HG02763 (cell line): ENCODE data around the gene ERMN.

ENCODE experiments used
- ATAC-seq: cut with Tn5 transposase; IDR thresholded peaks from one replicate; pipeline ENCODE4 v1.9.1; 2021; ENCODE audit warnings: mild to moderate bottlenecking, moderate library complexity; ENCODE audit not compliant: unreplicated experiment

The ERMN gene

DNA sequence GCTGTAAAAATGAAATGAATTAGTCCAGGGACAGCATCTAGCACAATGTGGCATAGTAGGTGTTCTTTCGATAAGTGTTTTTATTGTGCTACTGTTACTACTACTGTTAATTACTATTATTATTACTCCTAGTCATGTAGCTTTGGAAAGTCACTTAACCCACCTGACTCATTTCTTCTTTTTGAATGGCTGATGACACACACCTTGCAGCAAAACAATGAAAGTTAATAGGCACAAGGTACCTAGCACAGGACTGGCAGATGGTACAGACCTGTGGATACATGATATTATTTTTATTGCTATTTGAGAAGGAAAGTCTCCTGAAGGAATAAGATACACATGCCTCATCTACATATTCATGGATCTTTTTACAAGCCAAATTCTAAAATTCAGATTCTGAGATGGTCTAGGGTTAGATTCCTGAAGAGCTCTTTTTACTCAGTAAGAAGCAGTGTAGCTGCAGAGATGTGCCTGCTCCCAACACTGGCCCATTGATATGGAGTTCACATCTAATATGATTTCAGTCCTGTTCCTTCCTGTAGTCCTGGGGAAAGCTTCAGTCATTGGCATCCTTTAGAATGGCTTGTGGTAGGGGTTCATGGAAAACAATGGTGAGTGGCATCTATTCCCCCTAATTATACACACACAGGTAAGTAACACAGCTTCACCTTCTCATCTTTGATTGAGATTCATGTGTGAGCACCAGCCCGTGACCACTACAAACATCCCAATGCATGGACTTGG is 7.9 kb upstream of the ERMN start:
- ATAC-seq, result no peak

GRCh38 chr2:157329524-157329923 is 3.9 kb upstream of the ERMN start:
- no peak for ATAC-seq

- peak; percentile 97 for ATAC-seq
These were observed 2.2 kb upstream of the ERMN start for GRCh38 chr2:157327621-157328500.

- ATAC-seq, result peak; percentile 27
These were observed 1.6 kb upstream of the ERMN start for GRCh38 chr2:157327200-157327599.

- ATAC-seq, result no peak
These were observed 1.1 kb upstream of the ERMN start for GRCh38 chr2:157326698-157327097.

- no peak for ATAC-seq
These were observed 1.2 kb downstream of the ERMN start for GRCh38 chr2:157324331-157324843.

DNA sequence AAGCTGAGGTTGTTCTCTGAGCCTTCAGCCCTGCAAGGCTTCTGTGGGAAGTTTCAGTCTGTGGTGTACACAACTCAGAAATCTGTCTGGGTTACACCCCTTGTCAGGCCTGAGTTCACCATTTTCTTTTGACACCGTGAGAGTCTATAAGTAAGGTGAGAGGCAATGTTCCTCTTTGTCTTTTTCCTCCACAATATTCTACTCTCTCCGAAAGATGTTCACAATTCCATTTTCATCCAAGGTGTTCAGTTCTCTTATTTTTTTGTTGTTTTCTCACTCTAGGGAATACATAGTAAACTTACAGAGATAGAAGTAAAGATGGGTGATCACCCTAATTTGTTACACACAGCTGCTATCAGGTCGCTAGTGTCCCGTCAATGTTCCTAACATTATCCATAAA is 3.2 kb downstream of the ERMN start:
- ATAC-seq, result no peak

DNA sequence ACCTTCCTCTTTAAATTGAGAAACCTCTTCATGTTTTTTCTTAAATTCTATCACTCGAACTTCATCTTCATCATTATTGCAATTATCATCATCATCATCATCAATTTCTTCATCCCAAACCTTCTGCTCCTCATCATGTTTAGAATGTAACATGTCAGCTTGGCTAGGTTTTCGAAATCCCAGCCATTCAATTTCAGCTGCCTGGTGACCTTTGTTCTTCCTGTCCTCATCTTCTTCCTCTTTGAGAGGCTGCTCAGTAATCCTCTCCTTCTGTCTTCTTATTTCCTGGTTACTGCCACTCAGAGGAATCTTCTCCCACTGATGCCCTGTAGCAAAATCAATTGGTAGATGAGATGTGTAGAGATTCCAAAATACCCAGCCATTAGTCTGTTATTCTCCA is 4.2 kb downstream of the ERMN start:
- ATAC-seq, result no peak

DNA sequence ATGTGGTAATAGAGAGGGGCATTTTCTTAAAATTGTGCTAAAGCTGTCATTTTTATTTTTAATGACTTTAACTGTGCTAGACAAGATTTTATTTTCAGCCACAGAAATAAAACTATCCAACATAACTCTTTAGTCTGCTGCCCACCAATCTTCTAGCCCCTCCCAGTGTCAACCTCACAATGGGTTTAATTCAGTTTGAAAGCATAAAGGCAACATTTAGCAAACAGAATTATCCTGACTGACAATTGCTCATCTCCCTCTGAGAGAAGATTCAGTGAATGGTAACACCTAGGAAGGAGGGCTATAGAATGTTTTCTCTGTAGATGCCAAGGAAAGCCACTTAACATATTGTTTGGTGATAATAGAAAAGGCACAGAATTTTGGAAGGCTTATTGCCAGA is 5.2 kb downstream of the ERMN start:
- ATAC-seq, result no peak

DNA sequence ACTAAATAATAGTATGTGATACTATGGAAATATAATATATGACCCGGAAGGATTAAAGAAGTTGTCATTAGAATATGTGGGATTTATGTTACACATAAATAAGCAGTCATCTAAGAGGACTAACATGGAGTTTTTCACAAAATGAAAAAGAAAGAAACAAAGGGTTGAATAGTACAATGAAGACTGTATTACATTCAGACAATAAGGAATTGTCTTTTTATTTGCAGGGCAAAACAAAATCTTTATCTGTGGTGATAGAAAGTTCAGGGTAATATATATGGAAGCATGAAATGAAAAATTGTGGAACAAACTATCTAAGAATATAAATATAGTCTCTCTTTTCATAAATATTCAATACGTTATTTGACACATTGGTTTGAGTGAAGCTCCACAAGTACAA is 5.8 kb downstream of the ERMN start:
- no peak for ATAC-seq

GRCh38 chr2:157318884-157319283 is 6.7 kb downstream of the ERMN start:
- no peak for ATAC-seq

DNA sequence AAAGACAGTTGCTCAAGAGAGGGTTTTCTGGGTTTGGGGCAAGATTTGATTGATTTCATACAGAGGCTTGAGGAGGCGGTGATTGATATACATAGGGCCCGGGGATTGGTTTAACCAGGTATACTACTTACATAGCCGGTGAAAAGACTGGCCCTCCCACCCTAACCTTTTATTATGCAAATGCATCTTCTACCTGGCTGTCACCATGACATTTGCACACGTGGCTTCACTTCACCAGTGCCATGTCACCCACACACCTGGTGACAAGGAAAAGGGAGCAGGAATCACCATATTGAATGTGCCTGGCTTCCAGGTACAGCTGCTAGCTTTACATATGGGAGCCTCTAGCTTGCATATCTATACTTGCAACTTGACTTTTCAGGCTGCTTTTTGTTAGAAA is 9.7 kb downstream of the ERMN start:
- ATAC-seq, result no peak

- no peak for ATAC-seq
These were observed 12.6 kb downstream of the ERMN start for GRCh38 chr2:157312866-157313486.

- ATAC-seq, result no peak
These were observed 13.9 kb downstream of the ERMN start for GRCh38 chr2:157311706-157312105.

DNA sequence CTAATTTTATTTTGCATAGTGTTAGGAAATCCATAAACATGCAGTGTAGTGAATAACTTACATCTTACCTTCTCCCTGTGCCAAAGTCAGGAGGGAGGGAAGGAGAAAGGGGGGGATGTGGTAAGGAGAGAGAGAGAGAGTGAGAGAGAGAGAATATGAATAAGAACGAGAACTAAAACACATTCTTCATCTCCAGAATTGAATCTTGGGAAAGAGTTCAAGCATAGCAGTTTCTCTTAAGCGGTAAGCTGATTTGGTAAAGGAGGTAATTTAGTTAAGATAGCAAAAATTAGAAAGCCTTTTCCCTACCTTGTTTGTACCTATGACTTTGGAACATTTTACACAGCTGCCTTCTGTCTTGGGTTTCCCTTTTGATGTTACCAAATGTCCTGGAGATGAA is 15.7 kb downstream of the ERMN start:
- ATAC-seq, result no peak

DNA sequence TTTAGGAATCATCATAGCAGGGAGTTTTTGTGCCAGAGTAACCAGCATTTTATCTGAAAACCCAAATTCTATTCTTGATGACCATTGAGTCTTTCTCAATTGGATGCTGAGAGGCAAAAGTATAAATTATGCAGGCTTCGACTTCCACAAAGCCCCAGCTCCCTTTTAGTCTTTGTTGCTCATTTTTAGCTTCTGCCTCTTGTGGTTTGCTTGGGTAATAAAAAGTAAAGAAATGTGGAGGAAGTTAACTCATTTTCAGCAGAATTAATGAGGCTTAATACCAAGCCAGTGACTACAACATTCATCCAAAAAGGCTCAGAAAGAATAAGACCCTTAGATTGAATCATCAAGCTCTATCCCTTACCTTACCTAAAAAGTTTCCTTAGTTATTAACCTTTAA is 18.6 kb downstream of the ERMN start:
- no peak for ATAC-seq

DNA sequence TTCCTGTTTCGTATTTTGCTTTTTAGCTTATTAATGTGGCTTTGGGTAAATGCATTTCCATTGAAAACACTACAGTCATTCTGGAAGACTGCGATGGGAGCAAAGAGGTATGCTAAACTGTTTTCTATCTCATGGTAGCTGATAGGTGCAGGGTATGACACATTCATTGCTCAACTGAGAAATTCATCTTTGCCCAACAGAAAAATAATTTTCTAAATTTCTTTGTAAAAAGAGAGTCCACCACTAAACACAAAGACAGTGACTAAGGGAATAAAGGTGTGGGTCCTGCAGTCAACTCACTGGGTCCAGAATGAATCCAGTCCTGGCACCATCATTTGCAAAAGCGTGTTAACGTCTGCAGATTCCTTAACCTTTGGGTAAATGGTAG is 19.9 kb downstream of the ERMN start:
- no peak for ATAC-seq

DNA sequence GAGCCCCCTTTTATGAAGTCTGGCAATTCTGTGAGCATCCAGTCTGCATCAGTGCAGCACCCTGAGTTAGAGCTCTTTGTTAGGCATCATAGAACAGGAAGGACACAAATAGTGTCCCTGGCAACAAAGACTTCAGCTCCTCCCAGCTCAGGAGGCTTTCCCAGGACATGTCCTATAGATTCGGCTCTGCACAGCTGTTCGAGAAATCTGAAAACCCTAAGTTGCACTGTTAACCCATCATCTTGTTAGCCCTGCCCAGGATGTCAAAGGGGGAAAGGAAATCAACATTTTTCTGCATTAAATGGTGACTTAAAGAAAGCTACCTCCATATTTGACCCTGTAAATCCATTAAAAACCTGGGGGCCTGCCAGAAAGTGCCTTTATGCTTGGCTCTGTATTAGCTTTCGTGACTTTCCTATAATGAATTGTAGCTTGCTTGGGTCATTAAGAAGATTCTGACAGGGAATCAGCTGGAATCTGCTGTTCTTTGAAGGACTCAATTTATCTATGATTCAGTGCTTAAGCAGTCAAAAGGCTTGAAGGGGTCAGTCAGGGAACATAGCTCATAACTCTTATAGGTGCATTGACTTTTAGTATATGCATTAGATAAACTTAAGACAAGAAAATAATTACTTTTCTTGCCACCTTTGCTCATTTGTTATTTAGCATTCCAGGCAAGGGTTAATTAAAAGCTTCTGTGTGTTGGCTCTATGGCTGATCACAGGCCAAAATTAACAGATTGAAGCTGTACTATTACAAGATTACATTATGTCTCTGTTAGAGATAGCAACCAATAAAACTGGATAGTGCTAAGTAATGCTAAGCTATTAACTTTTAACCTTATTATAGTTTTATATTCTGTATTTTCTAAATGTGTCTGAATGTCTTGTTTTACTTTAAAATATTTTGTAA is 20.6 kb downstream of the ERMN start:
- no peak for ATAC-seq

DNA sequence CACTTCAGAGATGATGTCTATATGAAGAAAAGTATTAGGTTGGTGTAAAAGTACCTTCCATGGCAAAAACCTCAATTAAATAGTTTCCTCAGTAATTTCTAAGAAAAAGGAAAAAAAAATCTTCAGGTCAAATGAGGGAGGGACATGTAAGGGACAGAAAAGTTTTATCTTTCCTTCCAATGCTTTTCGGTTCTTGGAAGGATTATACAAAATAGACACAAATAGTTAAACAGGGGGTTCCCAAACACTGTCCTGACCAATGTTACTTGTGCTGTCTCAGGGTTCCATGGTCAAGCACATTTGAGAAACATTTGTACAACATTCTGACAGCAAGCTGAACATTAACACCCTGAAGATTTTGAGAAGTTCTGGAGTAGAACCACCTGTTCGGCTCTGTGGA is 22.0 kb downstream of the ERMN start:
- ATAC-seq, result no peak

GRCh38 chr2:157302492-157303099 is 23.0 kb downstream of the ERMN start:
- peak; percentile 71 for ATAC-seq
